Activated CD8-positive, alpha-beta T cell treated with anti-CD3 and anti-CD28 coated beads, Interleukin-2, amount 10 ng/mL, durations not matched to agents 7 days and 5 days (primary cell): Measurements from ENCODE around the gene TBC1D2. TPM values are rescaled to one million over a fixed set of nuclear protein-coding genes. Genes with fewer than 3 reads are reported as not detected.
A peak's percentile ranks its signal among the peaks of the same experiment; 100 is the strongest.

ENCODE experiments used
- ATAC-seq: fragments of 150-1000 bp; cut with Tn5 transposase; one replicate; pipeline ENCODE4 v1.10.0; 2021; ENCODE audit warnings: moderate library complexity
- CTCF ChIA-PET: fragments of 350-600 bp; sonication (Branson Sonifier 250); formaldehyde crosslinking; loops from one replicate; lab custom pipeline; 2021; ENCODE audit warnings: antibody characterized with exemption; lab: Charles Lee
- POLR2A ChIA-PET: fragments of 350-600 bp; sonication (Branson Sonifier 250); formaldehyde crosslinking; loops from one replicate; lab custom pipeline; 2021; ENCODE audit warnings: antibody characterized with exemption; lab: Charles Lee
- DNase-seq: peaks from one replicate; pipeline ENCODE4 v3.0.0-alpha.2; 2020
- H3K27ac Mint-ChIP-seq: one replicate; pipeline ENCODE4 v1.8.0; 2021; ENCODE audit warnings: mild to moderate bottlenecking, mixed read lengths
- H3K27me3 Mint-ChIP-seq: one replicate; pipeline ENCODE4 v1.8.0; 2021; ENCODE audit warnings: low read depth, mixed read lengths
- H3K36me3 Mint-ChIP-seq: one replicate; pipeline ENCODE4 v1.8.0; 2021; ENCODE audit warnings: low read depth, mixed read lengths
- H3K4me1 Mint-ChIP-seq: one replicate; pipeline ENCODE4 v1.8.0; 2021; ENCODE audit warnings: low read depth, mixed read lengths
- H3K4me3 Mint-ChIP-seq: one replicate; pipeline ENCODE4 v1.8.0; 2021; ENCODE audit warnings: mild to moderate bottlenecking, mixed read lengths
- H3K9me3 Mint-ChIP-seq: one replicate; pipeline ENCODE4 v1.8.0; 2022; ENCODE audit warnings: mixed read lengths; ENCODE audit not compliant: insufficient read depth
- microRNA-seq: library from miRNA; unstranded; fragments of <30 nt; microRNA quantifications from one replicate; pipeline ENCODE4 v1.2.0, GENCODE V29; 2022
- total RNA-seq, 2 experiments: library from RNA; stranded (reverse); gene quantifications; one replicate each; pipeline ENCODE4 v1.2.3, GENCODE V29; 2021

Gene TBC1D2
- total RNA-seq, 2 experiments from 2014 or later = 3.0 to 3.5 TPM

GRCh38 chr9:98159301-98159700, 96.1 kb downstream of the TBC1D2 start:
- ChIA-PET CTCF (interaction anchor here (1.0 to 1.4 kb wide), 2 partner anchors 10 to 41 kb away, joined by 3 read pairs; no protein-coding TSS in a partner anchor), POLR2A (interaction anchor here (1.2 kb wide), 2 partner anchors 31 to 45 kb away, joined by 3 read pairs; no protein-coding TSS in a partner anchor)
- Mint-ChIP-seq H3K36me3 (no peaks in the 10 kb centered on the region), H3K4me1 (peaks cover 26% of the 10 kb centered on the region), H3K9me3 (no peaks in the 10 kb centered on the region), H3K27me3 (no peaks in the 10 kb centered on the region), H3K4me3 (no peak overlapping the region), H3K27ac (peak overlapping the region; percentile 24)
- DNase-seq (no peak), ATAC-seq (no peak)

GRCh38 chr9:98158071-98158831, 97.2 kb downstream of the TBC1D2 start:
- ATAC-seq (no peak), DNase-seq (no peak)
- Mint-ChIP-seq H3K9me3 (no peaks in the 10 kb centered on the region), H3K4me3 (no peak overlapping the region), H3K27ac (peak overlapping the region; percentile 69), H3K4me1 (peaks cover 16% of the 10 kb centered on the region), H3K27me3 (no peaks in the 10 kb centered on the region), H3K36me3 (no peaks in the 10 kb centered on the region)
- ChIA-PET POLR2A (no interaction called here), CTCF (no interaction called here)

GRCh38 chr9:98157372-98157771, 98.1 kb downstream of the TBC1D2 start:
- ChIA-PET CTCF (interaction anchor here (0.6 kb wide), 1 partner anchor 26 kb away, joined by 4 read pairs; no protein-coding TSS in a partner anchor), POLR2A (no interaction called here)
- DNase-seq = no peak
- Mint-ChIP-seq H3K9me3 (no peaks in the 10 kb centered on the region), H3K4me3 (no peak overlapping the region), H3K27me3 (no peaks in the 10 kb centered on the region), H3K27ac (no peak overlapping the region), H3K36me3 (no peaks in the 10 kb centered on the region), H3K4me1 (peaks cover 15% of the 10 kb centered on the region)
- ATAC-seq = no peak

- H3K4me3 Mint-ChIP-seq = no peak overlapping the region
- CTCF ChIA-PET = no interaction called here
These were observed 100.8 kb downstream of the TBC1D2 start for GRCh38 chr9:98154678-98155077.

DNA sequence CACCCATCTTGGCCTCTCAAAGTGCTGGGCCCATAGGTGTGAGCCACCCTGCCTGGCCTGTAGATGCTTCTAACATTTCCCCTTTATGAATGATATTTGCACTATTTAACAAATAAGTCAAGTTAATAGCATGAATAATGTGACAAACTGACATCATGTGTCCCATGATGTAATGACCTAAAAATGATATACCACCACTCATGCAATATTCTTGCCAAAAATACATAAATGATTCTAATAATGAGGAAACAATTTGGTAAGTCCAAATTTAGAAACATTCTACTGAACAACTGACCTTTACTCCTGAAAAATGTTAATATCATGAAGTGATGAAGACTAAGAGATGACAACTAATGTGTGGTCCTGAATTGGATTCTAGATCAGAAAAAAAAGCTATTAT, 102.9 kb downstream of the TBC1D2 start:
- Mint-ChIP-seq H3K27me3 (no peaks in the 10 kb centered on the region), H3K27ac (no peak overlapping the region), H3K4me3 (no peak overlapping the region), H3K4me1 (no peaks in the 10 kb centered on the region), H3K36me3 (no peaks in the 10 kb centered on the region), H3K9me3 (no peaks in the 10 kb centered on the region)
- ATAC-seq (no peak), DNase-seq (no peak)
- POLR2A ChIA-PET = interaction anchor here (1.0 kb wide), 1 partner anchor 51 kb away, joined by 3 read pairs; no protein-coding TSS in a partner anchor
- CTCF ChIA-PET = no interaction called here

More at GRCh38 chr9:98154678-98155077, 100.8 kb downstream of the TBC1D2 start:
- DNase-seq (no peak), ATAC-seq (no peak)
- H3K27me3 Mint-ChIP-seq = no peaks in the 10 kb centered on the region
- no peaks in the 10 kb centered on the region for H3K9me3 Mint-ChIP-seq
- POLR2A ChIA-PET = no interaction called here
- H3K27ac Mint-ChIP-seq = no peak overlapping the region
- H3K4me1 Mint-ChIP-seq = peaks cover 14% of the 10 kb centered on the region
- no peaks in the 10 kb centered on the region for H3K36me3 Mint-ChIP-seq

- no peaks in the 10 kb centered on the region for H3K27me3 Mint-ChIP-seq
- DNase-seq (no peak), ATAC-seq (no peak)
- peaks cover 3% of the 10 kb centered on the region for H3K4me1 Mint-ChIP-seq
- ChIA-PET POLR2A (no interaction called here), CTCF (no interaction called here)
- H3K36me3 Mint-ChIP-seq = no peaks in the 10 kb centered on the region
- H3K27ac Mint-ChIP-seq = no peak overlapping the region
- H3K9me3 Mint-ChIP-seq = no peaks in the 10 kb centered on the region
- no peak overlapping the region for H3K4me3 Mint-ChIP-seq
These were observed 104.7 kb downstream of the TBC1D2 start for GRCh38 chr9:98150721-98151120.

DNA sequence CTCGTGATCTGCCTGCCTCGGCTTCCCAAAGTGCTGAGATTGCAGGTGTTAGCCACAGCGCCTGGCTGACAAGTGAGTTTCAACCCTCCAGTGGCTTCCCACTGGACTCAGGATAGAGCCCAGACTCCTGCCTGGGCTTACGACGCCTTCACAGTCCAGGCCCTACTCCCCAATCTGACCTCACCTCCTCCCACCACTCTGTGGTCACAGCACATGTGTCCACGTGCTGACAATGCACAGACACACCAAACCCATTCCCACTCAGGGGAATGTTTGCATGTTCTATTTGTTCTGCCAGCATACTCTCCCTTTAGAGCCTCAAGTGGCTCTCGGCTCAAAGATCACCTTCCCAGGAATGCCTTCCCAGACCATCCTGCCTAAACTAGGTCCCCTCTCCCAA, 105.3 kb downstream of the TBC1D2 start:
- no peaks in the 10 kb centered on the region for H3K36me3 Mint-ChIP-seq
- peaks cover 3% of the 10 kb centered on the region for H3K4me1 Mint-ChIP-seq
- H3K4me3 Mint-ChIP-seq = no peak overlapping the region
- ATAC-seq (no peak), DNase-seq (no peak)
- ChIA-PET POLR2A (no interaction called here), CTCF (interaction anchor here (0.8 kb wide), 1 partner anchor 9 kb away, joined by 3 read pairs; no protein-coding TSS in a partner anchor)
- H3K9me3 Mint-ChIP-seq = no peaks in the 10 kb centered on the region
- no peak overlapping the region for H3K27ac Mint-ChIP-seq
- H3K27me3 Mint-ChIP-seq = no peaks in the 10 kb centered on the region

DNA sequence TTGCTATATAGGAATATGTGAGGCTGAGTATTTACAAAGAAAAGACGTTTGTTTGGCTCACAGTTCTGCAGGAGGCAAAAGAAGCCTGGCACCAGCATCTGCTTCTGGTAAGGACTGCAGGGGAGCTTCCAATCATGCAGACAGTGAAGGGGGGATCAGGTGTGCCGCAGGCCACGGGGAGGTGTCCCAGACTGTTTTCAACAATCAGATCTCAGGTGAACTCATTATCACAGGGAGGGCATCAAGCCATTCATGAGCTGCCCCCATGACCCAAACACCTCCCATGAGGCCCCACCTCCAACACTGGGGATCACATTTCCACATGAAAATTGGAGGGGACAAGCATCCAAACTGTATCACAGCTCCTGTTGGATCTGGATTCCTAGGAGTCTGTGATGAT, 106.0 kb downstream of the TBC1D2 start:
- no peaks in the 10 kb centered on the region for H3K36me3 Mint-ChIP-seq
- DNase-seq (no peak), ATAC-seq (no peak)
- H3K4me1 Mint-ChIP-seq = peaks cover 3% of the 10 kb centered on the region
- H3K4me3 Mint-ChIP-seq = no peak overlapping the region
- POLR2A ChIA-PET = no interaction called here
- no peaks in the 10 kb centered on the region for H3K9me3 Mint-ChIP-seq
- CTCF ChIA-PET = interaction anchor here (0.8 kb wide), 1 partner anchor 10 kb away, joined by 3 read pairs; no protein-coding TSS in a partner anchor
- H3K27ac Mint-ChIP-seq = no peak overlapping the region
- H3K27me3 Mint-ChIP-seq = no peaks in the 10 kb centered on the region

Small RNA genes lying within 50 kb of the gene (microRNA-seq; reads per million reads assigned to microRNA genes)
- not detected for gene MIR6854

Other genes with a start within 250 kb of the TBC1D2 start
- 10 to 100 TPM; 45.5 to 46.6 TPM for gene NANS, start 198.9 kb downstream of the TBC1D2 start, total RNA-seq
- gene TRIM14, start 136.4 kb downstream of the TBC1D2 start, total RNA-seq = 10 to 100 TPM; 85.2 to 90.5 TPM
- gene CORO2A, start 63.0 kb downstream of the TBC1D2 start, total RNA-seq = 1 to 10 TPM; 9.2 TPM